ENCODE data around the gene CIPC. TPM values are rescaled to one million over a fixed set of nuclear protein-coding genes. Genes with fewer than 3 reads are reported as not detected.

CIPC gene
- total and polyA plus RNA-seq, 2 of the 13 experiments (the other 11 are each of a cell fraction or from before 2014, with no cell fraction given), result 7.6 to 13.9 TPM

GRCh38 chr14:77053046-77053841, 44.8 kb upstream of the CIPC start (continued):
- no peak for TF ChIP-seq NONO (IDR thresholded peaks at IDR 0.05)
- TF ChIP-seq NONO (CRISPR knock-in tag; conservative IDR thresholded peaks at IDR 0.05), result 0 out of 2 replicates have a peak, but pooled peaks have one; percentile 22
- TF ChIP-seq PREB (CRISPR knock-in tag; IDR thresholded peaks at IDR 0.05), result no peak
- no peak for TF ChIP-seq NR2F1 (CRISPR knock-in tag; IDR thresholded peaks at IDR 0.05)
- TF ChIP-seq SALL2 (CRISPR knock-in tag; IDR thresholded peaks at IDR 0.05), result no peak
- TF ChIP-seq HBP1 (CRISPR knock-in tag; IDR thresholded peaks at IDR 0.05; ENCODE audit: low read depth), result no peak
- TF ChIP-seq CSRNP1 (CRISPR knock-in tag; IDR thresholded peaks at IDR 0.05), result no peak
- TF ChIP-seq ZNF816 (CRISPR knock-in tag; IDR thresholded peaks at IDR 0.05; ENCODE audit: borderline replicate concordance), result no peak
- TF ChIP-seq ZEB1 (IDR thresholded peaks at IDR 0.05; ENCODE audit: insufficient replicate concordance, low read depth), result no peak
- no peak for TF ChIP-seq ZNF530 (CRISPR knock-in tag; IDR thresholded peaks at IDR 0.05; ENCODE audit: low read depth)
- TF ChIP-seq ZNF232 (CRISPR knock-in tag; IDR thresholded peaks at IDR 0.05; ENCODE audit: borderline replicate concordance), result no peak
- TF ChIP-seq PRMT3 (CRISPR knock-in tag; IDR thresholded peaks at IDR 0.05; ENCODE audit: borderline replicate concordance, low read depth), result no peak
- no peak for TF ChIP-seq CSRNP2 (CRISPR knock-in tag; conservative IDR thresholded peaks at IDR 0.05; ENCODE audit: low read depth)
- TF ChIP-seq JUNB (CRISPR knock-in tag; IDR thresholded peaks at IDR 0.05; ENCODE audit: borderline replicate concordance), result no peak
- TF ChIP-seq ZBTB21 (CRISPR knock-in tag; IDR thresholded peaks at IDR 0.05), result no peak
- TF ChIP-seq NFE2L1 (CRISPR knock-in tag; IDR thresholded peaks at IDR 0.05; ENCODE audit: borderline replicate concordance), result no peak
- no peak for TF ChIP-seq ZFAT (CRISPR knock-in tag; conservative IDR thresholded peaks at IDR 0.05)
- no peak for TF ChIP-seq CC2D1A (CRISPR knock-in tag; IDR thresholded peaks at IDR 0.05)
- no peak for TF ChIP-seq MLX (CRISPR knock-in tag; IDR thresholded peaks at IDR 0.05)
- no peak for TF ChIP-seq ZNF513 (CRISPR knock-in tag; conservative IDR thresholded peaks at IDR 0.05)
- TF ChIP-seq ZSCAN29 (CRISPR knock-in tag; conservative IDR thresholded peaks at IDR 0.05), result no peak
